CD4-positive, alpha-beta T cell treated with Interleukin-15 for 1 hour (primary cell): Measurements from ENCODE around the gene SEPHS2.
"Not testable (repeated sequence)": the region's sequence is repeated elsewhere in the genome, so short reads cannot be mapped to it uniquely, and the experiment has no call there.

Source experiments
- DNase-seq: peaks from one replicate; pipeline ENCODE4 v3.0.0-alpha.2; 2020

SEPHS2 gene

DNA sequence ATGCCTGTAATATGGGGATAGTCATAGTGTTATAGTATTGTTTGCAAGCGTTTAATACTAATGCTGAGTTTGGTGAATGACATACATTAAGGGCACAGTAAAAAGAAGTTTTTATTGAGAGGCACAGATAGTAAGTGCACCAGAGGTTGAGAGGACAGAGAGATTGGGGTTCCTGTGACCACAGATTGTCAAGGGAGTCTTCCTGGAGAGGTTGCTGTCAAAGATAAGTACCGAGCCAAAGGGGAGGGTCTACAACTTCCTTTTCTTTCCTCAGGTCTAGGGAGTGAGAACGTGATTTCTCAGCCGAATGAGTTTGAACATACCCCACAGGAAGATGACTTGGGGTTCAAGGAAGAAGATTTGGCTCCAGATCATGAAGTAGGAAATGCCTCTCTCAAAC is 48.6 kb downstream of the SEPHS2 start:
- no peak for DNase-seq

GRCh38 chr16:30396627-30397026 is 49.0 kb downstream of the SEPHS2 start:
- DNase-seq = not testable (repeated sequence)

- no peak for DNase-seq
These were observed 49.6 kb downstream of the SEPHS2 start for GRCh38 chr16:30395992-30396585.

DNA sequence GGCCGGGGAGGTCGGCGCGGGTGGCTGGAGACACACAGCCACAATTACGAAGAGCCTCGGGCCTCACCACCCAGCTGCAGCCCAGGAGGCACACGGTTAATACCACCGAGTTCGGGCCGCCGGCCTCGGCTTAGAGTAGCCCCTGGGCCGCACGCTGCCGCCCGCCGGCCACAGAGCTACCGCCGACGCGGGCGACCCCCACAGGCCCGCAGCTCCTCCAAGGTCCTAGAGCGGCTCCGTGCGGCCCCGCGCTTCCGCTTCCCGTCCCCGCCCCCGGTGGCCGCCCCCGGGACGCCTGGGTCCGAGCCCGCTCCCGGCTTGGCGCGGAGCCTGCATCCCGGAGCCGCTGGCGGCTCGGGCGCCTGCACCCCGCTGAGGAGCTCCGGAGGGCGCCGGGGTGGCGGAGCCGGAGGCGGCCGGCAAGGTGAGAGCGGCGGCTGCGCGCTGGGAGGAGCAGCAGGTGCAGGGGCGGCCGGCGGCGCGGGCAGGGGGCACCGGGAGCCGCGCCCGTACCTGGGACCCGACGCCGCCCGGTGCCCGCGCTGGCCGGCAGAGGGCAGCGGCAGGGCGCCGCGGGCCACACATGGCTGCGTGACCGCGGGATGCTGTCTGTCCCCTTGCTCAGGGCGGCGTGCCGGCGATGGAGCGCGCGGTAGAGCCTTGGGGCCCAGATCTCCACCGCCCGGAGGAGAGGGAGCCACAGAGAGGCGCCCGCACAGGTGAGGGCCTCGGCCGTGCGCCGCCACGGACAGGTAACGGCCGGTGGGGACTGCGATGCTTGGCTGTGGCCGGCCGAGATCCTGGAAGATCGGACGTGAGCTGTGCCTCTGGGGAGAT is 50.3 kb downstream of the SEPHS2 start, which contains the start of gene ZNF48:
TSS of gene ZNF48 (plus strand) at position 266 of the 837 bp plus-strand sequence. CDS start at position 641, 375 bp downstream.
- peak; percentile 71 for DNase-seq

- DNase-seq = no peak
These were observed 51.0 kb downstream of the SEPHS2 start for GRCh38 chr16:30394592-30395154.
